Fibroblast of peridontal ligament (primary cell): ENCODE results near the gene SORCS2.
A peak's percentile ranks its signal among the peaks of the same experiment; 100 is the strongest.
"Not testable (repeated sequence)": the region's sequence is repeated elsewhere in the genome, so short reads cannot be mapped to it uniquely, and the experiment has no call there.

Experiments used
- DNase-seq: peaks from one replicate; pipeline ENCODE4 v3.0.0-alpha.2; 2010; ENCODE audit errors: extremely low read depth

SORCS2 gene

GRCh38 chr4:7199771-7200441 is 7.6 kb downstream of the SORCS2 start:
- no peak for DNase-seq

GRCh38 chr4:7200801-7201200 is 8.5 kb downstream of the SORCS2 start:
- DNase-seq, result no peak

GRCh38 chr4:7201420-7202305 is 9.3 kb downstream of the SORCS2 start:
- no peak for DNase-seq

- peak; percentile 10 for DNase-seq
Observed at GRCh38 chr4:7202411-7202810, 10.1 kb downstream of the SORCS2 start.

GRCh38 chr4:7204656-7205387 is 12.5 kb downstream of the SORCS2 start:
- no peak for DNase-seq

GRCh38 chr4:7206385-7206784 is 14.0 kb downstream of the SORCS2 start:
- peak; percentile 39 for DNase-seq

GRCh38 chr4:7206911-7207567 is 14.7 kb downstream of the SORCS2 start:
- DNase-seq, result peak; percentile 69

- peak; percentile 35 for DNase-seq
Observed at GRCh38 chr4:7207628-7208231, 15.4 kb downstream of the SORCS2 start.

GRCh38 chr4:7208509-7209451 is 16.4 kb downstream of the SORCS2 start:
- DNase-seq, result no peak

GRCh38 chr4:7209699-7210098 is 17.4 kb downstream of the SORCS2 start:
- DNase-seq, result peak; percentile 16

- peak; percentile 88 for DNase-seq
Observed at GRCh38 chr4:7210824-7211223, 18.5 kb downstream of the SORCS2 start.

- no peak for DNase-seq
Observed at GRCh38 chr4:7212101-7212674, 19.9 kb downstream of the SORCS2 start.

GRCh38 chr4:7212921-7213320 is 20.6 kb downstream of the SORCS2 start:
- DNase-seq, result no peak

- no peak for DNase-seq
Observed at GRCh38 chr4:7213807-7214206, 21.5 kb downstream of the SORCS2 start.

- peak; percentile 25 for DNase-seq
Observed at GRCh38 chr4:7214359-7214758, 22.0 kb downstream of the SORCS2 start.

GRCh38 chr4:7215187-7215586 is 22.8 kb downstream of the SORCS2 start:
- not testable (repeated sequence) for DNase-seq

- no peak for DNase-seq
Observed at GRCh38 chr4:7217039-7217438, 24.7 kb downstream of the SORCS2 start.

- no peak for DNase-seq
Observed at GRCh38 chr4:7217474-7218321, 25.4 kb downstream of the SORCS2 start.

GRCh38 chr4:7218686-7219085 is 26.3 kb downstream of the SORCS2 start:
- no peak for DNase-seq
